NCI-H146 treated with DMSO at 0.1 percent for 48 hours (cell line): ENCODE data around the gene PGBD5.

ENCODE experiments used
- DNase-seq: peaks from one replicate; lab custom pipeline; 2025; ENCODE audit not compliant: unreplicated experiment; lab: John Stamatoyannopoulos, UW

PGBD5 gene

GRCh38 chr1:230351514-230351913, 74.6 kb downstream of the PGBD5 start:
- no peak for DNase-seq

DNA sequence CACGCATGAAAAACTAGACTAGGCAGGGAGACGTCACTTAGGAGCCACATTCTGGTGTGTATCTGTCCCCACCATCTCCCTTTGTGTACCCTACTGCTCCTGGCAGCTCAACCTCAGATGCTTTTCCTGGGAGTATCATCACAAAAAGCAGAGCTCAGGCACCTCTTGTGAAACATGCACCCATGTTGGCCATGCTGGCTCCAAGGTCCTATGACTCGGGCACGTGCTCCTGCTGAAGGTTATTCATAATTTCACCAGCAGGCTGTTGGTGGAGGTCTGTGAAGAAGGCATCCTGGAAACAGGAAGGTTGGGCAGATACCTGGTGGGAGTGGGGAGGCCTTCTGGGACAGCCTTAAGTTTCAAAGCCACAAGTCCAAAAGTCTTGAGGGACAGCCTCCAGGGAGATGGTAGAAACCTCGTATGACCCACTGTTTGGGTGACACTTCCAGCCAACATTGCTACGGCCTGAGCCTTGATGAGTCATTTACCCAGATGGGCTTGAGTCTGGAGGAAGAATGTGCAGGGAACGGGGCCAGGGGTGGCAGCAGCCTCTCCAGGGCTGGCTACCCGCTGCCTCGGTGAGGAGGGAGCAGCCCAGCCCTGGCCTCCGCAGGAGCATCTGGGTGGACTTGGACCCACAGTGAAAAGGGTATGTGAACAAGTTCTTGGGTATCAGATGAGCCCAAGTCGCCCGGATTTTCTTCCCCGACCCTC, 75.8 kb downstream of the PGBD5 start:
- DNase-seq = no peak

DNA sequence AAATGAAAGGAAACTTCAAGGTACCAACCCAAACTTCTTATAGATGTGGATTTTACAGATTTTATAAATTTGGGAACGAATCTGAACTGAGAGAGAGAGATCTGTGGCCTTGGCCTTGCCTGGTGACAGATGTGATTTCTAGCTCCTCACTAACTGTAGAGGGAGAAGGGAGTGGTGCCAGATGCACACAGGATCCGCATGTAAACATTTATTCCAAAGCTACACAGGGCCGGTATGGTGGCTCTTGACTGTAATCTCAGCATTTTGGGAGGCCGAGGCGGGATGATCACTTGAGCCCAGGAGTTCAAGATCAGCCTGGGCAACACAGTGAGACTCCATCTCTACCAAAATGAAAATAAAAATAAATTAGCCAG, 77.1 kb downstream of the PGBD5 start:
- DNase-seq = no peak

GRCh38 chr1:230348386-230349019, 77.6 kb downstream of the PGBD5 start:
- no peak for DNase-seq

DNA sequence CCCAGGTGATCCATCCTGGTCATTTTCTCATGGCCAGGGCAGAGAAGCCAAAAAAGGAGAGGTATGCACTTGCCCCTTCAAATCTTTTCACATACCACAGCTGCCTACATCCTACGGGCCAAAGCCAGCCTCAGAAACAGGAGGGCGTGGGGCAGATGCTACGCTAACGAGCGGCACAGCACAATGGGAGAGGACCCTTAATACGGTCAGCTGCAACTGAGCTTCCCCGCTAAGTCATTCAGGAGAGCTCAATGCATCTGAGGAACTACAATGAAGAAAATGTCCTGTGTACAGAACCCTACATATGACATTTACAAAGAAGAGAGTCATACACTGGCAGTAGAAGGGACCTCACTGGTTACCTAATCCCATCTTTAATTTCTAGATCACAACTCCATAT, 78.2 kb downstream of the PGBD5 start:
- DNase-seq = no peak

- DNase-seq = no peak
These were observed 80.8 kb downstream of the PGBD5 start for GRCh38 chr1:230345139-230345885.

DNA sequence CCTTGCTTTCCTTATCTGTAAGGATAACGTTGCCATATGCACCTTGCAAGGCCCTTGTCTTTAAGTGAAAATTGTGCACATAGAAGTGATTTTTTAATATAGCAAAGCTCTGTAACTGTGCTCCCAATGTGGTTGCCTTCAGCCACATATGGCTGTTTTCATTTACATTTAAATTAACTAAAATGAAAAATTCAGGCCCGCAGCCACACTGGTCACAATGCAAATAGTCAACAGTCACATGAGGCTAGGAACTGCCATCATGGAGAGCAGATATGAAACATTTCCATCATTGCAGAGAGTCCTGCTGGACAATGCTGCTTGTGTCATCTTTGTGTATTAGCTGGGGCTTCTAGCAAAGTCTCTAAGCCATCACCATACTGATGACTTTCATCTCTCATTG, 83.4 kb downstream of the PGBD5 start:
- no peak for DNase-seq

DNA sequence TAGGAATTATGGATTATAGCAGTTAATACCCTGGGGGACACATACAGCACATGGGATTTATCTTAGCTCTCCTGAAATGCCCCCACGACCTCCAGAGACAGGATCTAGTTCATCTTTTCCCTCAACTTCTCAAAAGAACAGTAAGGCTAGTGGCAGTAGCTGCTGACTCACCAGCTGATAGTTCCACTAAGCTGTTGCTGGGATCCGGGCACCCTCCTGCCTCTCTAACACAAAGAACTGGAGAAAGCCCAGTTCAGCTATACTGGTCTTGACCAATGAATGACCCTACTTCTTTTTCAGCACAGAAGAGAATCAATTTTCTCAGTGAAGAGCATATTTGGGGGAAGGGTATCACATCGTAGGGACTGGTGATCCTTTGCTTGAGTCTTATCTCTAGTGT, 84.1 kb downstream of the PGBD5 start:
- no peak for DNase-seq

GRCh38 chr1:230341162-230341546, 85.0 kb downstream of the PGBD5 start:
- DNase-seq = no peak

- DNase-seq = no peak
These were observed 85.5 kb downstream of the PGBD5 start for GRCh38 chr1:230340526-230341161.

- DNase-seq = no peak
These were observed 87.1 kb downstream of the PGBD5 start for GRCh38 chr1:230339033-230339432.

- DNase-seq = no peak
These were observed 88.9 kb downstream of the PGBD5 start for GRCh38 chr1:230337266-230337665.

DNA sequence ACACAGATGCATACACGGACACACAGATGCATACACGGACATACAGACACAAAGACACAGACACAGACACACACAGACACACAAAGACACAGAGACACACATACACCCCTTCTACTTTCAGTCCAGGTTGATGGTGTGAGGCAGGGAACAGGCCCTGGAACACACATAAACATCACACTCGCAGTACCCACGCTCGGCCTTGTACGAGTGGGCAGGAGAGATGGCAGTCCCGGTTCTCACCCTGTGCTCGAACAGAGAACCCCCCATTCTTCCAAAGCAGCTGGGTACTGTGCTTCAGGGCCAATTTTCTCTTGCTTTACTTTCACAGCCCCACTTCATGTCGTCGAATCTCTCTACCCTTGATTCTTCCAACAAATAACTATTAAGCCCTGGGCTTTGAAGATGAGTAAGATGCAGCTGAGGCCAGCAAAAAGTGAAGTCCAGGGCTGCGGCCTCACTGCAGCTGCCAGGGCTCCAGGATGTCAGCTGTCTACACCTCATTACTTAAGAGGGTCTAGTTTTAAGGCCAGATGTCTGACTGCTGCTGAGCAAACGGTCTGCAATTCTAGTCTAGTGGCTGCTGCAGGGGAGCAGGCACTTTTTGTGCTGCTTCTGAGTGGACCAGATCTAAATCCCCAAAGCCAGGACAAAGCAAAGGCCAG, 90.1 kb downstream of the PGBD5 start:
- DNase-seq = no peak

- DNase-seq = no peak
These were observed 91.7 kb downstream of the PGBD5 start for GRCh38 chr1:230334447-230334837.

DNA sequence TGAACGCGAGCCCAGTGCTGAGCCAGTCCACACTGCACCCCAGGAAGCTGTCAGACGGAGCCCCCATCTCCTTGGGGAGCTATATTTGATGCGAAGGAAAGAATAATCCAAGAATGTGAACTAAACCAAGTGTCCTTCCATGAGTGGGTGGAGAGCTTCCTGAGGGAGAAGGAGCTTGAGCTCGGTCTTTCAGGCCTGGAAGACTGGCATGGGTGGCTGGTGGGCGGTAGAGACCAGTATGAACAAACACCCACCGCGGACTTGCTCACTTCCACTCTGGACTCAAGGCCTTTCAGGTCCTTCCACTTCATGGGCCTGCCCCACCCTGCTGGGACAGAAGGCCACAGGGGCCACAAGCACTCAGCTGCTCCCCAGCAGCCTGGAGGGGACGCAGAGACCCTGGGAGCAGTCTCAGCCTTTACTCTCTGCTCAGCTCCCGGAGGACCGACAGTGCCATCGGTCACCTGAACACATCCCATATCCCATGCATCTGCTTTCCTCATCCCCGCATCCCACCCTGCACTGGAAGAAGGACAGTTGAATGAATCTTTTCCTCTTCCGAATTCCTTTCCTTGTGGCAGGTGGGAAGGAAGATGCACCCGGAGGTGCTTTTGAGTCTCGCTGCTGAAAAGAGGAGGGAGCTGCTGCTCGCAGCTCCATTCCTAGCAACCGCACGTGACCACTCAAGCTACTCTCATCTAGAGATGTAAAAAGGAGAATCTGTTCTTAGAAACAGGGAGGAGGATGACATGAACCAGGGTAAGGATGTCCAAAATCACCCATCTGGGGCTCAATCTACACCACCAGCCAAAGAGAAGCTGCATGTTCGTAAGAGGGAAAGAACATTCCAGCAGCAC, 92.3 kb downstream of the PGBD5 start:
- DNase-seq = no peak

GRCh38 chr1:230332575-230333066, 93.5 kb downstream of the PGBD5 start:
- DNase-seq = no peak

GRCh38 chr1:230332061-230332460, 94.1 kb downstream of the PGBD5 start:
- no peak for DNase-seq

- no peak for DNase-seq
These were observed 96.0 kb downstream of the PGBD5 start for GRCh38 chr1:230330157-230330556.

- DNase-seq = no peak
These were observed 97.7 kb downstream of the PGBD5 start for GRCh38 chr1:230328342-230329015.

- DNase-seq = no peak
These were observed 98.2 kb downstream of the PGBD5 start for GRCh38 chr1:230327892-230328284.
